HEK293 (cell line): Measurements from ENCODE around the gene PRR22.

Experiments used
- CTCF ChIA-PET: fragments of 350-600 bp; formaldehyde crosslinking; extraction: SDS; loops from one replicate; lab custom pipeline; 2021; ENCODE audit warnings: antibody characterized with exemption; lab: Yijun Ruan, JAX
- POLR2A ChIA-PET: fragments of 300-600 bp; formaldehyde crosslinking; extraction: SDS; loops from one replicate; lab custom pipeline; 2020; ENCODE audit warnings: antibody characterized with exemption, inconsistent platforms; lab: Yijun Ruan, JAX
- H3K27ac ChIP-seq: fragments of 200-500 bp; sonication (Bioruptor generic); 2 replicates; pipeline ENCODE4 v1.5.1; 2014; ENCODE audit warnings: low read depth, low read length, control low read depth, inconsistent platforms; ENCODE audit errors: extremely low read depth
- H3K36me3 ChIP-seq, 2 experiments: fragments of 200-500 bp in 1 of 2; sonication (Bioruptor generic) in 1 of 2; 1 replicate in 1 of 2; 2 replicates in 1 of 2; pipeline ENCODE4 v1.5.1; 2014 to 2017; ENCODE audit warnings: inconsistent platforms in 2 of 2, low read length in 2 of 2; ENCODE audit not compliant: control insufficient read depth in 2 of 2, insufficient read depth in 1 of 2
- H3K4me1 ChIP-seq: fragments of 200-500 bp; sonication (Bioruptor generic); 2 replicates; pipeline ENCODE4 v1.5.1; 2014; ENCODE audit warnings: mild to moderate bottlenecking, low read length, inconsistent platforms; ENCODE audit not compliant: control insufficient read depth, insufficient read depth
- H3K4me3 ChIP-seq: 2 replicates; pipeline ENCODE4 v1.5.1; 2011; ENCODE audit warnings: low read depth, mild to moderate bottlenecking, control low read depth, low read length, moderate library complexity
- H3K9me3 ChIP-seq: fragments of 200-500 bp; sonication (Bioruptor generic); 2 replicates; pipeline ENCODE4 v1.5.1; 2014; ENCODE audit warnings: low read depth, low read length, inconsistent platforms; ENCODE audit not compliant: control insufficient read depth, insufficient read depth
- BCL11B ChIP-seq: fragments of 450-650 bp; formaldehyde crosslinking; IDR thresholded peaks from 2 replicates; pipeline ENCODE4 v1.5.1; 2016; ENCODE audit warnings: low read depth, missing biosample characterization, missing genetic modification characterization
- EGR2 ChIP-seq: fragments of 450-650 bp; formaldehyde crosslinking; IDR thresholded peaks from 2 replicates; pipeline ENCODE4 v1.5.1; 2016; ENCODE audit warnings: low read depth, missing biosample characterization, missing genetic modification characterization
- PRDM6 ChIP-seq: fragments of 450-650 bp; formaldehyde crosslinking; IDR thresholded peaks from 2 replicates; pipeline ENCODE4 v1.5.1; 2017; ENCODE audit warnings: missing biosample characterization, missing genetic modification characterization
- SP2 ChIP-seq: fragments of 450-650 bp; formaldehyde crosslinking; IDR thresholded peaks from 2 replicates; pipeline ENCODE4 v1.5.1; 2016; ENCODE audit warnings: missing biosample characterization, missing genetic modification characterization
- SP3 ChIP-seq: fragments of 450-650 bp; formaldehyde crosslinking; IDR thresholded peaks from 2 replicates; pipeline ENCODE4 v1.5.1; 2016; ENCODE audit warnings: missing biosample characterization, missing genetic modification characterization
- ZBTB44 ChIP-seq: fragments of 450-650 bp; IDR thresholded peaks from 2 replicates; pipeline ENCODE4 v1.5.1; 2018; ENCODE audit warnings: missing biosample characterization, mild to moderate bottlenecking, missing genetic modification characterization
- ZFHX2 ChIP-seq: fragments of 450-650 bp; formaldehyde crosslinking; conservative IDR thresholded peaks from 2 replicates; pipeline ENCODE4 v1.5.1; 2016; ENCODE audit warnings: missing biosample characterization, missing genetic modification characterization
- ZNF292 ChIP-seq: fragments of 450-650 bp; formaldehyde crosslinking; IDR thresholded peaks from 2 replicates; pipeline ENCODE4 v1.5.1; 2016; ENCODE audit warnings: low read depth, missing biosample characterization, missing genetic modification characterization, borderline replicate concordance
- ZNF311 ChIP-seq: fragments of 450-650 bp; formaldehyde crosslinking; IDR thresholded peaks from 2 replicates; pipeline ENCODE4 v1.5.1; 2017; ENCODE audit warnings: missing biosample characterization, missing genetic modification characterization, borderline replicate concordance
- ZNF324 ChIP-seq: fragments of 450-650 bp; formaldehyde crosslinking; IDR thresholded peaks from 2 replicates; pipeline ENCODE4 v1.5.1; 2016; ENCODE audit warnings: missing biosample characterization, missing genetic modification characterization
- ZNF362 ChIP-seq: fragments of 450-650 bp; formaldehyde crosslinking; IDR thresholded peaks from 2 replicates; pipeline ENCODE4 v1.5.1; 2016; ENCODE audit warnings: missing biosample characterization, missing genetic modification characterization
- ZNF529 ChIP-seq: fragments of 450-650 bp; formaldehyde crosslinking; IDR thresholded peaks from 2 replicates; pipeline ENCODE4 v1.5.1; 2017; ENCODE audit warnings: missing genetic modification characterization, missing biosample characterization; ENCODE audit not compliant: insufficient replicate concordance
- ZNF843 ChIP-seq: fragments of 450-650 bp; formaldehyde crosslinking; IDR thresholded peaks from 2 replicates; pipeline ENCODE4 v1.5.1; 2016; ENCODE audit warnings: missing biosample characterization, missing genetic modification characterization
- TF ChIP-seq, protein P1 (sequence below): fragments of 450-650 bp; formaldehyde crosslinking; IDR thresholded peaks from 2 replicates; pipeline ENCODE4 v1.5.1; 2016; ENCODE audit warnings: missing biosample characterization, missing genetic modification characterization, low read depth
- TF ChIP-seq, protein P2 (sequence below): fragments of 450-650 bp; formaldehyde crosslinking; IDR thresholded peaks from 2 replicates; pipeline ENCODE4 v1.5.1; 2017; ENCODE audit warnings: missing biosample characterization, missing genetic modification characterization

Gene PRR22

GRCh38 chr19:5785423-5785822, 877 bp upstream of the PRR22 start:
- Histone ChIP-seq H3K36me3 (peaks cover 11 to 67% of the 10 kb centered on the region in 2 experiments; a peak in 2 of 3 replicates), H3K4me3 (no peak overlapping the region), H3K27ac (no peak overlapping the region), H3K4me1 (no peaks in the 10 kb centered on the region), H3K9me3 (no peaks in the 10 kb centered on the region)
- TF ChIP-seq, protein P1, sequence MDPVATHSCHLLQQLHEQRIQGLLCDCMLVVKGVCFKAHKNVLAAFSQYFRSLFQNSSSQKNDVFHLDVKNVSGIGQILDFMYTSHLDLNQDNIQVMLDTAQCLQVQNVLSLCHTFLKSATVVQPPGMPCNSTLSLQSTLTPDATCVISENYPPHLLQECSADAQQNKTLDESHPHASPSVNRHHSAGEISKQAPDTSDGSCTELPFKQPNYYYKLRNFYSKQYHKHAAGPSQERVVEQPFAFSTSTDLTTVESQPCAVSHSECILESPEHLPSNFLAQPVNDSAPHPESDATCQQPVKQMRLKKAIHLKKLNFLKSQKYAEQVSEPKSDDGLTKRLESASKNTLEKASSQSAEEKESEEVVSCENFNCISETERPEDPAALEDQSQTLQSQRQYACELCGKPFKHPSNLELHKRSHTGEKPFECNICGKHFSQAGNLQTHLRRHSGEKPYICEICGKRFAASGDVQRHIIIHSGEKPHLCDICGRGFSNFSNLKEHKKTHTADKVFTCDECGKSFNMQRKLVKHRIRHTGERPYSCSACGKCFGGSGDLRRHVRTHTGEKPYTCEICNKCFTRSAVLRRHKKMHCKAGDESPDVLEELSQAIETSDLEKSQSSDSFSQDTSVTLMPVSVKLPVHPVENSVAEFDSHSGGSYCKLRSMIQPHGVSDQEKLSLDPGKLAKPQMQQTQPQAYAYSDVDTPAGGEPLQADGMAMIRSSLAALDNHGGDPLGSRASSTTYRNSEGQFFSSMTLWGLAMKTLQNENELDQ (tag by site-specific recombination) = no peak
- TF ChIP-seq ZBTB44 (tag by site-specific recombination) (no peak), ZFHX2 (peak; percentile 36; the same call in 1 of the 2 replicates), EGR2 (tag by site-specific recombination) (0 out of 2 replicates have a peak, but pooled peaks have one; percentile 35)
- ChIA-PET CTCF (no interaction called here), POLR2A (no interaction called here)

- Histone ChIP-seq H3K36me3 (peaks cover 6 to 48% of the 10 kb centered on the region in 2 experiments; a peak in 2 of 3 replicates), H3K4me3 (no peak overlapping the region), H3K27ac (no peak overlapping the region), H3K9me3 (no peaks in the 10 kb centered on the region), H3K4me1 (no peaks in the 10 kb centered on the region)
- POLR2A ChIA-PET = interaction anchor here (0.5 to 1.2 kb wide), 8 partner anchors 8 to 107 kb away, joined by 3 to 7 read pairs (median 4); partner anchors contain the start of genes DUS3L and RPL36
- TF ChIP-seq ZNF292 (tag by site-specific recombination) (no peak), ZNF324 (tag by site-specific recombination) (no peak), ZNF529 (tag by site-specific recombination) (no peak), ZNF843 (tag by site-specific recombination) (no peak), BCL11B (tag by site-specific recombination) (no peak), SP3 (tag by site-specific recombination) (no peak), EGR2 (tag by site-specific recombination) (no peak; the same call in 1 of the 2 replicates), PRDM6 (tag by site-specific recombination) (no peak), SP2 (tag by site-specific recombination) (no peak), ZNF362 (tag by site-specific recombination) (no peak), ZNF311 (tag by site-specific recombination) (no peak)
- TF ChIP-seq, protein P2, sequence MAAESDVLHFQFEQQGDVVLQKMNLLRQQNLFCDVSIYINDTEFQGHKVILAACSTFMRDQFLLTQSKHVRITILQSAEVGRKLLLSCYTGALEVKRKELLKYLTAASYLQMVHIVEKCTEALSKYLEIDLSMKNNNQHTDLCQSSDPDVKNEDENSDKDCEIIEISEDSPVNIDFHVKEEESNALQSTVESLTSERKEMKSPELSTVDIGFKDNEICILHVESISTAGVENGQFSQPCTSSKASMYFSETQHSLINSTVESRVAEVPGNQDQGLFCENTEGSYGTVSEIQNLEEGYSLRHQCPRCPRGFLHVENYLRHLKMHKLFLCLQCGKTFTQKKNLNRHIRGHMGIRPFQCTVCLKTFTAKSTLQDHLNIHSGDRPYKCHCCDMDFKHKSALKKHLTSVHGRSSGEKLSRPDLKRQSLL (tag by site-specific recombination) = no peak
- CTCF ChIA-PET = no interaction called here
Observed at GRCh38 chr19:5782945-5783919, 1.3 kb downstream of the PRR22 start.
